HCT116 (cell line): ENCODE data around the gene LAMC2. TPM values are rescaled to one million over a fixed set of nuclear protein-coding genes. Genes with fewer than 3 reads are reported as not detected.

ENCODE experiments used
- ATAC-seq: fragments of 200-7000 bp; cut with Tn5 transposase; 2 replicates; pipeline ENCODE4 v1.9.1; 2020; ENCODE audit warnings: mild to moderate bottlenecking, moderate library complexity
- BruUV-seq: library from RNA; stranded (reverse); fragments of 400-500 nt; replicated peaks from 2 replicates; lab custom pipeline; 2021; lab: Mats Ljungman, UMichigan
- CTCF ChIA-PET: fragments of 300-600 bp; sonication (Branson Sonifier 250); formaldehyde crosslinking; loops from one replicate; lab custom pipeline; 2021; ENCODE audit warnings: antibody characterized with exemption; lab: Charles Lee
- POLR2A ChIA-PET: fragments of 300-600, 350-600 bp; sonication (Branson Sonifier 250); formaldehyde crosslinking; loops from one replicate; lab custom pipeline; 2021; ENCODE audit warnings: antibody characterized with exemption; lab: Charles Lee
- RAD21 ChIA-PET, 2 experiments: fragments of 300-600 bp; sonication (Branson Sonifier 250); formaldehyde crosslinking; loops; one replicate each; lab custom pipeline; 2023; ENCODE audit warnings: low total read pairs in 2 of 2; ENCODE audit not compliant: uncharacterized antibody in 2 of 2, unreplicated experiment in 2 of 2, low non-redundant PET in 1 of 2; lab: Charles Lee
- DNase-seq: peaks from one replicate; pipeline ENCODE4 v3.0.0-alpha.2; 2010; ENCODE audit warnings: low read depth, low spot score
- H2AFZ ChIP-seq: fragments of 200-600 bp; shearing (Covaris generic), sonication (generic); 2 replicates; pipeline ENCODE4 v1.6.1; 2017; ENCODE audit warnings: low read depth, mixed run types, mixed read lengths, antibody characterized with exemption, low read length; ENCODE audit not compliant: poor library complexity, severe bottlenecking
- H3K27ac ChIP-seq: 2 replicates; pipeline ENCODE4 v1.5.1; 2012; ENCODE audit warnings: low read depth, low read length
- H3K27me3 ChIP-seq: fragments of 200-600 bp; sonication (generic); 2 replicates; pipeline ENCODE4 v1.6.1; 2016; ENCODE audit warnings: mixed run types, low read length, mixed read lengths; ENCODE audit not compliant: insufficient read depth
- H3K36me3 ChIP-seq, 2 experiments: fragments of 200-500 bp in 1 of 2; fragments of 200-600 bp in 1 of 2; sonication (Bioruptor generic) in 1 of 2; sonication (generic) in 1 of 2; 2 replicates each; pipeline versions ENCODE4 v1.5.1 to v1.6.1; 2014 to 2016; ENCODE audit warnings: low read length in 2 of 2, inconsistent platforms in 1 of 2, mixed read lengths in 1 of 2, mixed run types in 1 of 2; ENCODE audit not compliant: insufficient read depth in 2 of 2, control insufficient read depth in 1 of 2
- H3K4me1 ChIP-seq, 2 experiments: fragments of 200-600 bp in 1 of 2; sonication (generic) in 1 of 2; 2 replicates each; pipeline versions ENCODE4 v1.5.1 to v1.6.1; 2012 to 2017; ENCODE audit warnings: low read length in 2 of 2, inconsistent platforms in 1 of 2, mild to moderate bottlenecking in 1 of 2, mixed read lengths in 1 of 2, mixed run types in 1 of 2, moderate library complexity in 1 of 2; ENCODE audit not compliant: insufficient read depth in 2 of 2, control insufficient read depth in 1 of 2
- H3K4me2 ChIP-seq: fragments of 200-600 bp; sonication (generic); 2 replicates; pipeline ENCODE4 v1.6.1; 2017; ENCODE audit warnings: mixed run types, low read length, mixed read lengths
- H3K4me3 ChIP-seq, 2 experiments: fragments of 200-600 bp in 1 of 2; sonication (generic) in 1 of 2; replicated peaks in 1 of 2; 2 replicates each; pipeline ENCODE4 v1.5.1; 2011 to 2016; ENCODE audit warnings: low read length in 2 of 2, control low read depth in 1 of 2, low read depth in 1 of 2, mild to moderate bottlenecking in 1 of 2, mixed read lengths in 1 of 2, mixed run types in 1 of 2
- H3K79me2 ChIP-seq: fragments of 200-600 bp; sonication (generic); 2 replicates; pipeline ENCODE4 v1.6.1; 2017; ENCODE audit warnings: mild to moderate bottlenecking, mixed run types, low read length, moderate library complexity, mixed read lengths; ENCODE audit not compliant: insufficient read depth
- H3K9ac ChIP-seq: fragments of 200-600 bp; sonication (generic); 2 replicates; pipeline ENCODE4 v1.6.1; 2016; ENCODE audit warnings: low read length, mixed read lengths
- H3K9me2 ChIP-seq: fragments of 200-600 bp; sonication (generic), shearing (Covaris generic); 2 replicates; pipeline ENCODE4 v1.6.1; 2017; ENCODE audit warnings: mixed run types, mild to moderate bottlenecking, moderate library complexity; ENCODE audit not compliant: insufficient read depth
- H3K9me3 ChIP-seq, 2 experiments: fragments of 200-500 bp in 1 of 2; fragments of 200-600 bp in 1 of 2; sonication (Bioruptor generic) in 1 of 2; sonication (generic) in 1 of 2; 2 replicates each; pipeline ENCODE4 v1.6.1; 2014 to 2017; ENCODE audit warnings: low read length in 2 of 2, mixed read lengths in 2 of 2, inconsistent platforms in 1 of 2, low read depth in 1 of 2, mild to moderate bottlenecking in 1 of 2, mixed run types in 1 of 2, moderate library complexity in 1 of 2; ENCODE audit not compliant: control insufficient read depth in 1 of 2, insufficient read depth in 1 of 2
- H4K20me1 ChIP-seq: fragments of 200-600 bp; sonication (generic), shearing (Covaris generic); 2 replicates; pipeline ENCODE4 v1.6.1; 2017; ENCODE audit warnings: mixed run types, mild to moderate bottlenecking, moderate library complexity; ENCODE audit not compliant: insufficient read depth
- CEBPB ChIP-seq: IDR thresholded peaks from 2 replicates; pipeline ENCODE4 v1.6.1; 2012; ENCODE audit warnings: low read depth
- CTCF ChIP-seq, 3 experiments: fragments of 200-600 bp in 1 of 3; sonication (generic) in 1 of 3; IDR thresholded peaks in 2 of 3; conservative IDR thresholded peaks in 1 of 3; 2 replicates each; pipeline ENCODE4 v1.5.1; 2012 to 2017; ENCODE audit warnings: low read depth in 2 of 3, low read length in 2 of 3, antibody characterized with exemption in 1 of 3, borderline replicate concordance in 1 of 3, control low read depth in 1 of 3, mild to moderate bottlenecking in 1 of 3, mixed read lengths in 1 of 3, mixed run types in 1 of 3, moderate library complexity in 1 of 3; ENCODE audit not compliant: insufficient read depth in 1 of 3
- EZH2phosphoT487 ChIP-seq: fragments of 200-600 bp; IDR thresholded peaks from 2 replicates; pipeline ENCODE4 v1.6.1; 2018; ENCODE audit warnings: antibody characterized with exemption, borderline replicate concordance
- FOSL1 ChIP-seq: IDR thresholded peaks from 2 replicates; pipeline ENCODE4 v1.6.1; 2012; ENCODE audit warnings: low read depth
- MAX ChIP-seq: IDR thresholded peaks from 2 replicates; pipeline ENCODE4 v1.6.1; 2012
- POLR2AphosphoS5 ChIP-seq: IDR thresholded peaks from 2 replicates; pipeline ENCODE4 v1.6.1; 2011; ENCODE audit warnings: mild to moderate bottlenecking, low read depth, low read length, moderate library complexity
- RAD21 ChIP-seq: IDR thresholded peaks from 2 replicates; pipeline ENCODE4 v1.6.1; 2012; ENCODE audit warnings: low read depth, mild to moderate bottlenecking
- ZFX ChIP-seq: fragments of 450-650 bp; IDR thresholded peaks from 2 replicates; pipeline ENCODE4 v1.6.1; 2017
- intact Hi-C: fragments of 100-400 bp; cut with micrococcal nuclease; formaldehyde crosslinking; loops from 2 replicates; pipeline ENCODE4 v1.10.0; 2022
- total RNA-seq: library from RNA; stranded (reverse); gene quantifications from one replicate; pipeline ENCODE4 v1.2.1, GENCODE V29; 2021; ENCODE audit not compliant: unreplicated experiment

Gene LAMC2
- total RNA-seq, 1 experiment from 2014 or later: 22.2 TPM

GRCh38 chr1:183223467-183223866 is 37.4 kb downstream of the LAMC2 start:
- CTCF ChIA-PET: interaction anchor here (1.8 kb wide), 1 partner anchor 12 kb away, joined by 5 read pairs; no protein-coding TSS in a partner anchor

More at GRCh38 chr1:183223467-183223866, 37.4 kb downstream of the LAMC2 start:
- Histone ChIP-seq H3K27ac (no peak overlapping the region), H4K20me1 (no peaks in the 10 kb centered on the region), H2AFZ (no peak overlapping the region), H3K4me2 (no peak overlapping the region), H3K9me3 (no peaks in the 10 kb centered on the region)
- ATAC-seq: no peak
- BruUV-seq: no TSS peak
- intact Hi-C loops: no loop called here
- no peak for TF ChIP-seq CEBPB
- TF ChIP-seq RAD21: no peak
- no peak for TF ChIP-seq POLR2AphosphoS5
- no peak for TF ChIP-seq MAX
- no peak for TF ChIP-seq CTCF (IDR thresholded peaks at IDR 0.05 in 2 of 3, conservative IDR thresholded peaks at IDR 0.05 in 1 of 3; ENCODE audit: borderline replicate concordance in 1 of 3, insufficient read depth in 1 of 3, low read depth in 2 of 3, low read length in 2 of 3)
- no peak for TF ChIP-seq FOSL1
- no peak for TF ChIP-seq ZFX
- no peak for TF ChIP-seq EZH2phosphoT487
- TF ChIP-seq, all 23 proteins: peak for 0
- Histone ChIP-seq H3K79me2 (no peaks in the 10 kb centered on the region), H3K9me2 (no peaks in the 10 kb centered on the region), H3K27me3 (no peaks in the 10 kb centered on the region), H3K9ac (no peak overlapping the region), H3K36me3 (no peaks in the 10 kb centered on the region), H3K4me1 (peaks cover 8 to 13% of the 10 kb centered on the region in 2 experiments; a peak in 2 of 4 replicates), H3K4me3 (no peak overlapping the region)
- RAD21 ChIA-PET: no interaction called here
- DNase-seq: no peak
- POLR2A ChIA-PET: no interaction called here
